CD1c-positive myeloid dendritic cell (primary cell): ENCODE results near the gene GNG7.
"Not testable (repeated sequence)": the region's sequence is repeated elsewhere in the genome, so short reads cannot be mapped to it uniquely, and the experiment has no call there.

Source experiments
- DNase-seq: peaks from one replicate; pipeline ENCODE4 v3.0.0-alpha.2; 2016; ENCODE audit errors: extremely low spot score

Gene GNG7

GRCh38 chr19:2551172-2551863 lies 151.2 kb downstream of the GNG7 start:
- no peak for DNase-seq

- DNase-seq, result no peak
Observed at GRCh38 chr19:2550431-2551171, 151.9 kb downstream of the GNG7 start.

GRCh38 chr19:2549701-2550191 lies 152.7 kb downstream of the GNG7 start:
- DNase-seq, result peak; percentile 97

- DNase-seq, result no peak
Observed at GRCh38 chr19:2548966-2549365, 153.5 kb downstream of the GNG7 start.

- DNase-seq, result no peak
Observed at GRCh38 chr19:2547721-2548120, 154.8 kb downstream of the GNG7 start.

GRCh38 chr19:2547033-2547680 lies 155.3 kb downstream of the GNG7 start:
- no peak for DNase-seq

GRCh38 chr19:2546128-2547032 lies 156.1 kb downstream of the GNG7 start:
- DNase-seq, result peak; percentile 88

- DNase-seq, result not testable (repeated sequence)
Observed at GRCh38 chr19:2545416-2546127, 156.9 kb downstream of the GNG7 start.

GRCh38 chr19:2544576-2545415 lies 157.7 kb downstream of the GNG7 start:
- DNase-seq, result no peak

GRCh38 chr19:2543463-2544442 lies 158.7 kb downstream of the GNG7 start:
- peak; percentile 96 for DNase-seq

- not testable (repeated sequence) for DNase-seq
Observed at GRCh38 chr19:2543072-2543462, 159.4 kb downstream of the GNG7 start.

- DNase-seq, result peak; percentile 62
Observed at GRCh38 chr19:2542341-2543069, 160.0 kb downstream of the GNG7 start.

- no peak for DNase-seq
Observed at GRCh38 chr19:2540646-2541454, 161.6 kb downstream of the GNG7 start.

- DNase-seq, result no peak
Observed at GRCh38 chr19:2540251-2540645, 162.2 kb downstream of the GNG7 start.

- DNase-seq, result no peak
Observed at GRCh38 chr19:2538096-2538757, 164.3 kb downstream of the GNG7 start.

GRCh38 chr19:2537584-2537983 lies 164.9 kb downstream of the GNG7 start:
- peak; percentile 54 for DNase-seq

- no peak for DNase-seq
Observed at GRCh38 chr19:2536461-2536860, 166.0 kb downstream of the GNG7 start.
